ENCODE measurements around the gene CDC27.
A peak's percentile ranks its signal among the peaks of the same experiment; 100 is the strongest.

The CDC27 gene

DNA sequence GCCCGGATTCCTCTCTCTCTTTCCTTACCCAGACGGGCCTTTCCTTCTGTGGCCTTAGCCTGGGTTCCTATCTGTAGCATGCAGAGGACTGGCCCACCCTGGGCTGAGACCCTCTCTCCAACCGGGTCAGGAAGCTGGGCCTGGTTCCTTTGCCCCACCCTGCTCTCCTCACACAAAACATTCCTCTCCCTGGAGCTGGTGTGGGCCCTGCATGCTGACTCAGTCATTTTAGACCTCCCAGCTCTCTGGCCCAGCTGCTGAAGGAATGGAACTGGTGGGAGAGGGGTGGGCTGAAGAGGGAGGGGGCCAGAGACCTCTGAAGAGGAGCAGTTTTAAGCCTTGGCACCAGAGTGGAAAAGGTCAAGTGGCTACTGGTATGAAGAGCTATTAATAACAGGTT lies 21.0 kb upstream of the CDC27 start:
- H3K27ac ChIP-seq = no peak overlapping the region
- TF ChIP-seq, protein P1, sequence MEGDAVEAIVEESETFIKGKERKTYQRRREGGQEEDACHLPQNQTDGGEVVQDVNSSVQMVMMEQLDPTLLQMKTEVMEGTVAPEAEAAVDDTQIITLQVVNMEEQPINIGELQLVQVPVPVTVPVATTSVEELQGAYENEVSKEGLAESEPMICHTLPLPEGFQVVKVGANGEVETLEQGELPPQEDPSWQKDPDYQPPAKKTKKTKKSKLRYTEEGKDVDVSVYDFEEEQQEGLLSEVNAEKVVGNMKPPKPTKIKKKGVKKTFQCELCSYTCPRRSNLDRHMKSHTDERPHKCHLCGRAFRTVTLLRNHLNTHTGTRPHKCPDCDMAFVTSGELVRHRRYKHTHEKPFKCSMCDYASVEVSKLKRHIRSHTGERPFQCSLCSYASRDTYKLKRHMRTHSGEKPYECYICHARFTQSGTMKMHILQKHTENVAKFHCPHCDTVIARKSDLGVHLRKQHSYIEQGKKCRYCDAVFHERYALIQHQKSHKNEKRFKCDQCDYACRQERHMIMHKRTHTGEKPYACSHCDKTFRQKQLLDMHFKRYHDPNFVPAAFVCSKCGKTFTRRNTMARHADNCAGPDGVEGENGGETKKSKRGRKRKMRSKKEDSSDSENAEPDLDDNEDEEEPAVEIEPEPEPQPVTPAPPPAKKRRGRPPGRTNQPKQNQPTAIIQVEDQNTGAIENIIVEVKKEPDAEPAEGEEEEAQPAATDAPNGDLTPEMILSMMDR (IDR thresholded peaks at IDR 0.05; ENCODE audit: low read depth, low read length, missing control alignments) = no peak
- H3K36me3 ChIP-seq (replicated peaks) = no peaks in the 10 kb centered on the region
- H3K27me3 ChIP-seq (replicated peaks) = no peaks in the 10 kb centered on the region
- H3K4me3 ChIP-seq (ENCODE audit: low read depth, low read length) = no peak overlapping the region
- DNase-seq = no peak
- in situ Hi-C loops (cut with HindIII; ENCODE audit: low pct_ligation_motif_present, low sequenced_read_pairs) = no loop called here

DNA sequence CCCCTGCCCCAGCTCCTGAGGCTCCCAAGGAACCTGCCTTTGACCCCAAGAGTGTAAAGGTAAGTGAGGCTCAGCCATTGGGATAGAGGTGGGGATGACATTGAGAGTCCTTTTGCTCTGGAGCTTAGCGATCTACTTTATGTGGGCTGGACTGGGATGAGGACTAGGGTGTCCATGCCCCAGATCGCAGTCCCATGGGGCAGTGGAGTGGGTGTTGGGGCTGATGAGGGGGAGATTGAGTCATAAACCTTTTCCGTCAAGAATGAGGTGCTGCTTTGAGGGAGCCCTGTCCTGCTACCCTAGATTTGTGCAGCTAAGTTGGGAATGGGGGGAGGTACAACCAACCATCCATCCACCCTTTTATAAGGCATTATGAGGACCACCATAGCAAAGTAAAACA lies 20.4 kb upstream of the CDC27 start:
- no peak for DNase-seq
- Histone ChIP-seq H3K27ac (no peak overlapping the region), H3K36me3 (replicated peaks) (no peaks in the 10 kb centered on the region), H3K4me3 (ENCODE audit: low read depth, low read length) (no peak overlapping the region), H3K27me3 (replicated peaks) (no peaks in the 10 kb centered on the region)
- in situ Hi-C loops (cut with HindIII; ENCODE audit: low pct_ligation_motif_present, low sequenced_read_pairs) = no loop called here
- TF ChIP-seq, protein P1 (IDR thresholded peaks at IDR 0.05; ENCODE audit: low read depth, low read length, missing control alignments) = no peak

DNA sequence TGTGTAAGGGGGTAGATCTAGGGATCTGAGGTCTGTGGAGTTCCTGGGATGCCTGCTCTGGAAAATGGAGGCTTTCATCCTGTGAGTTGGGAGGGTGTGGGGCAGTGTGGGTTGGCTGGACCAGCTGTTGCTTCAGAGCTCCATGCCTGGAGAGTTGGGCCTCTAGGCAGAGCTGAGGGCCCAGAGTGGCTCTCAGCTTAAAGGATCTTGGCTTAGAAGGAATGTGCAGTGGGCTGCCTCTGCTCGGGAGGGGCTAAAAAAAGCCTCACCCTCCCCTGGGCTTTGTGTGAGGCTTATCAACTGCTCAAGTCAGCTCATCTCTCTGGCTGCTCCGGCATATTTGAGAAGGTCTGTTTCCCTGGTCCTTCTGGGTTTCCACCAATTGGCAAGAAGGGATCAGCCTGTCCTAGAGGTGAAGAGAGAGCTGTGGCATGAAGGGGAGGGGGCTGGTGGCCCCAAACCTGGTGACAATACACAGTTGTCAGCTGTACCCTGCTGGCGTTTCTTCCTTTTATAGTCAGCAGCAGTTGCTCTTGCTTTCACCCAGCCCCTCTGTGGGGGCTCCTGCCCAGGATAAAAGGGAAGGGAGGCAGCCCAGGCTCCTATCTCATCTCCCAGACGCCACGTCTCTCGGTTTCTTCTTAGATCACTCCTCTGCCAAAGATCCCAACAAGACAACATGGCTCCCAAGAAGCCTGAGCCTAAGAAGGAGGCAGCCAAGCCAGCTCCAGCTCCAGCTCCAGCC lies 19.8 kb upstream of the CDC27 start, which contains the start of gene MYL4:
TSS of gene MYL4 (plus strand) at position 605 of the 745 bp plus-strand sequence. CDS start at position 680, 75 bp downstream.
- Histone ChIP-seq H3K27ac (no peak within 1 kb of the TSS), H3K27me3 (replicated peaks) (no peaks in the 10 kb centered on the region), H3K4me3 (ENCODE audit: low read depth, low read length) (no peak within 1 kb of the TSS), H3K36me3 (replicated peaks) (no peaks in the 10 kb centered on the region)
- TF ChIP-seq, protein P1 (IDR thresholded peaks at IDR 0.05; ENCODE audit: low read depth, low read length, missing control alignments) = no peak
- DNase-seq = no peak
- in situ Hi-C loops (cut with HindIII; ENCODE audit: low pct_ligation_motif_present, low sequenced_read_pairs) = no loop called here

DNA sequence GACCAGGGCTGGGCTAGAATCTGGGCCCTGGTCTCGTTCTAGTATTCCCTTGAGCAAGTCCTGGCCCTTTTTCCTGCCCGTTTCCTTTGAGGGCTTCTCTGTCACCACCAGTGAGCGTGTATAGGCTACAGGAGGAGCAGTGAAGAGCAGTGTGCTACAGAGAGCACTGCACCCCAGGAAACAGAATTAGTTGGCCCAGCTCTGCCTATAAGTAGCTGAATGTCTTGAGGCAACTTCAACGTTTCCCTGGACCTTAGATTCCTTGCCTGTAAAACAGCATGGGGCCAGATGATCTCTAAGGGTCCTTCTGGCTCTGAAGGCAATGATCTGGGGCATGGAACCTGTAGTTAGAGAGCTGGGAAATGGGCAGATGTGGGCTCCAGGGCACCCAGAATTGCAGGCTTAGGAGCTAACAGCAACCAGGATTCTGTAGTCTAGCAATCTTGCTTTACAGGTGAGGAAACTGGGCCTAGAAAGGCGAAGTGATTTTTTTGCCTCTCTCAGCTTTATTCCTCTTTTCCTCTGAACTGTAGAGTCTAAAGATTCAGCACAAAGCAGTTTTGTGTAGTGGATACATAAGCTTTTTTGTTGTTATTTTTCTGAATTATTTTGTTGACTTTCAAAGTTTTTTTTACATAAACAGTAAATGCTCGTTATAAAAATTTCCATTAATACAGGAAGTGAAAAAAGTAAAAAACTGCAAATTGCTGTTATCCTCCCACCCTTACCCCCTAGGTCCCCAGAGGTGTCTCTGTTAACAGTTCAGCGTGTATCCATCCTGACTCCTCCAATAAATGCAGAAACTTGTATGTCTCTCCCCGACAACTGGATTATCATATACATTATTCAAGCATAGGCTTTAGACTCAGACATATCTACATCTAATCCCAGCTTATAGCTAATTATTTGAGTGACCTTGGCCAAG lies 18.3 kb upstream of the CDC27 start:
- TF ChIP-seq, protein P1 (IDR thresholded peaks at IDR 0.05; ENCODE audit: low read depth, low read length, missing control alignments) = no peak
- Histone ChIP-seq H3K27ac (no peak overlapping the region), H3K27me3 (replicated peaks) (no peaks in the 10 kb centered on the region), H3K4me3 (ENCODE audit: low read depth, low read length) (no peak overlapping the region), H3K36me3 (replicated peaks) (no peaks in the 10 kb centered on the region)
- in situ Hi-C loops (cut with HindIII; ENCODE audit: low pct_ligation_motif_present, low sequenced_read_pairs) = no loop called here
- no peak for DNase-seq

DNA sequence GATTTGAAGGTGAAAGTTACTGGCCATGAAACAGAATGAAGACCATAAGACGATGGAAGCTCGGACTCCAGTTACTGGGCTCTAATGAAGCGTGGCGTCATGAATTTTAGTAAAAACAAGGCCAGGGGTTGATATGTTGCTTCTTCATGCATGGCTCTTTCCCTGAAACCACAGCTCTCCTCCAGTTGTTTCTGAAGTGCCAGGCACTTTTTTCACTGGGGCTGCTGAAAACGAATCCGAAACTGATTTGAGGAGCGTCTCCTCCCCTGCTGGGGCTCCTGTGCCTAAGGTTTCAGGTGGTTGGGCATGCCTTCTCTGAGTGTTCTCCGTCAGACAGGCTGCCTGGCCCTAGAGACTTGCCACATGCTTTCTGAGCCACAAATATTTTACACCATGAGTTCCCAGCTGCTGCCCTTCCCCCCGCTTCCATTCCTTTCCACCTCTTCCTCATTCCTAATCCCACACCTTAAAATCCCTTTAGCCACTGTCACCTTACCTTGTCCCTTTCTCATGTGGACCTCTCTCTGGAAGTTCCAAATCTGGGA lies 16.4 kb upstream of the CDC27 start:
- Histone ChIP-seq H3K27me3 (replicated peaks) (no peaks in the 10 kb centered on the region), H3K36me3 (replicated peaks) (no peaks in the 10 kb centered on the region), H3K4me3 (ENCODE audit: low read depth, low read length) (no peak overlapping the region), H3K27ac (no peak overlapping the region)
- in situ Hi-C loops (cut with HindIII; ENCODE audit: low pct_ligation_motif_present, low sequenced_read_pairs) = no loop called here
- peak; percentile 65 for DNase-seq
- TF ChIP-seq, protein P1 (IDR thresholded peaks at IDR 0.05; ENCODE audit: low read depth, low read length, missing control alignments) = no peak

Measured in brain microvascular endothelial cell (primary cell).